ENCODE measurements around the gene HPGDS.

GRCh38 chr4:94262163-94263016, 80.2 kb downstream of the HPGDS start:
- TF ChIP-seq CTCF (IDR thresholded peaks at IDR 0.05) = no peak
- no peak for TF ChIP-seq EZH2 (IDR thresholded peaks at IDR 0.05; ENCODE audit: borderline replicate concordance, insufficient read depth, low read depth, low read length, poor library complexity, severe bottlenecking)

All from B cell (primary cell).